Measurements from ENCODE around the gene SIGLEC1.

Gene SIGLEC1

DNA sequence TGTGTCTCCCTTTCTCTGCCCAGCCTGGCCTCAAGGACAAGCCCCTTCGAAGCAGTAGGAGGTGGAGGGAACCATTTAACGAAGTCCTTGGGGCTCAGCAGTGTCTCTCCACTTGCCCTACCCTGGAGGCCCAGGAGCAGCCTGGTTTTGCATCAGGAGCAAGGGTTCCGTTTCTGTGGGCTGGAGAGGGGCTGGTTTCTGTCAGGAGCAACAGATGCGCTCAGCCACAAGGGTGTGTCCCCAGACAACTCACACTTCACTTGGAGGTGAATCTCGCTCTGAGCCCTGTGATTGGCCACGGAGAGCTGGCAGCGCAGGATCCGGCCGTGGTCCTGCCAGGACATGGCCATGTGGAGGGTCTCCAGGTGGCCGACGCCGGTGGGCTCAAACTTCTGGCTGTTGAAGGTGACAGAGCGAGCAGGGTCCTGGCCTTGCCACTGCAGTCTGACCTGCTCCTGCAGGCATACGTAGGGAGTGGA, 6.9 kb downstream of the SIGLEC1 start:
- Histone ChIP-seq H3K18ac (ENCODE audit: low read length) (no peak overlapping the region), H3K4me3 (ENCODE audit: low read length) (no peak overlapping the region), H2BK5ac (ENCODE audit: low read length) (no peak overlapping the region), H3K27ac (ENCODE audit: low read depth, low read length) (no peak overlapping the region), H3K79me2 (ENCODE audit: control insufficient read depth, insufficient read depth, low read length) (no peaks in the 10 kb centered on the region), H3K56ac (ENCODE audit: low read length) (no peak overlapping the region), H3K4me2 (ENCODE audit: low read length) (no peak overlapping the region), H4K8ac (ENCODE audit: low read depth, low read length) (no peak overlapping the region), H3K79me1 (ENCODE audit: low read length) (no peaks in the 10 kb centered on the region), H3K27me3 (ENCODE audit: insufficient read depth, low read length, poor library complexity) (no peaks in the 10 kb centered on the region), H2AK5ac (ENCODE audit: low read length) (no peak overlapping the region), H4K5ac (ENCODE audit: low read length) (no peak overlapping the region), H2BK120ac (ENCODE audit: low read depth, low read length) (no peak overlapping the region), H3K23ac (ENCODE audit: low read length) (no peak overlapping the region), H2BK15ac (replicated peaks; ENCODE audit: low read depth) (no peak overlapping the region), H3K9ac (ENCODE audit: low read length) (no peak overlapping the region), H3K36me3 (ENCODE audit: control insufficient read depth, insufficient read depth, low read length) (no peaks in the 10 kb centered on the region), H3K4me1 (ENCODE audit: control insufficient read depth, low read depth, low read length) (no peaks in the 10 kb centered on the region), H3K4ac (ENCODE audit: low read depth, low read length) (no peak overlapping the region)
- no CpG with 5 or more reads among the region's 14 CpGs for WGBS (ENCODE audit: extremely low coverage, insufficient coverage, low lambda C conversion rate)
- DNase-seq: no peak

- no peaks in the 10 kb centered on the region for H3K79me1 ChIP-seq (ENCODE audit: low read length)
- no peak overlapping the region for H2AK5ac ChIP-seq (ENCODE audit: low read length)
- H2BK5ac ChIP-seq (ENCODE audit: low read length): no peak overlapping the region
- H3K4me3 ChIP-seq (ENCODE audit: low read length): no peak overlapping the region
- no peak for DNase-seq
- no peaks in the 10 kb centered on the region for H3K27me3 ChIP-seq (ENCODE audit: insufficient read depth, low read length, poor library complexity)
- H3K4me2 ChIP-seq (ENCODE audit: low read length): no peak overlapping the region
- H3K18ac ChIP-seq (ENCODE audit: low read length): no peak overlapping the region
- no CpG with 5 or more reads among the region's 5 CpGs for WGBS (ENCODE audit: extremely low coverage, insufficient coverage, low lambda C conversion rate)
- no peak overlapping the region for H2BK120ac ChIP-seq (ENCODE audit: low read depth, low read length)
- H3K36me3 ChIP-seq (ENCODE audit: control insufficient read depth, insufficient read depth, low read length): no peaks in the 10 kb centered on the region
- H2BK15ac ChIP-seq (replicated peaks; ENCODE audit: low read depth): no peak overlapping the region
- no peak overlapping the region for H4K5ac ChIP-seq (ENCODE audit: low read length)
- no peak overlapping the region for H3K56ac ChIP-seq (ENCODE audit: low read length)
- H3K4ac ChIP-seq (ENCODE audit: low read depth, low read length): no peak overlapping the region
- no peak overlapping the region for H3K23ac ChIP-seq (ENCODE audit: low read length)
- no peaks in the 10 kb centered on the region for H3K4me1 ChIP-seq (ENCODE audit: control insufficient read depth, low read depth, low read length)
- no peaks in the 10 kb centered on the region for H3K79me2 ChIP-seq (ENCODE audit: control insufficient read depth, insufficient read depth, low read length)
- H4K8ac ChIP-seq (ENCODE audit: low read depth, low read length): no peak overlapping the region
- H3K27ac ChIP-seq (ENCODE audit: low read depth, low read length): no peak overlapping the region
- H3K9ac ChIP-seq (ENCODE audit: low read length): no peak overlapping the region
These were observed 8.3 kb downstream of the SIGLEC1 start for GRCh38 chr20:3704087-3704486.

GRCh38 chr20:3702611-3703391, 9.6 kb downstream of the SIGLEC1 start:
- no peak overlapping the region for H3K4ac ChIP-seq (ENCODE audit: low read depth, low read length)
- H3K36me3 ChIP-seq (ENCODE audit: control insufficient read depth, insufficient read depth, low read length): no peaks in the 10 kb centered on the region
- H2BK120ac ChIP-seq (ENCODE audit: low read depth, low read length): no peak overlapping the region
- no peak overlapping the region for H4K5ac ChIP-seq (ENCODE audit: low read length)
- H2BK15ac ChIP-seq (replicated peaks; ENCODE audit: low read depth): no peak overlapping the region
- H3K27ac ChIP-seq (ENCODE audit: low read depth, low read length): no peak overlapping the region
- H3K4me1 ChIP-seq (ENCODE audit: control insufficient read depth, low read depth, low read length): no peaks in the 10 kb centered on the region
- H3K4me2 ChIP-seq (ENCODE audit: low read length): no peak overlapping the region
- H4K8ac ChIP-seq (ENCODE audit: low read depth, low read length): no peak overlapping the region
- H3K79me1 ChIP-seq (ENCODE audit: low read length): no peaks in the 10 kb centered on the region
- H3K27me3 ChIP-seq (ENCODE audit: insufficient read depth, low read length, poor library complexity): no peaks in the 10 kb centered on the region
- H3K9ac ChIP-seq (ENCODE audit: low read length): no peak overlapping the region
- H3K56ac ChIP-seq (ENCODE audit: low read length): no peak overlapping the region
- WGBS (ENCODE audit: extremely low coverage, insufficient coverage, low lambda C conversion rate): no CpG with 5 or more reads among the region's 11 CpGs
- H3K18ac ChIP-seq (ENCODE audit: low read length): no peak overlapping the region
- H2BK5ac ChIP-seq (ENCODE audit: low read length): no peak overlapping the region
- no peak overlapping the region for H2AK5ac ChIP-seq (ENCODE audit: low read length)
- no peak overlapping the region for H3K4me3 ChIP-seq (ENCODE audit: low read length)
- no peak for DNase-seq
- no peaks in the 10 kb centered on the region for H3K79me2 ChIP-seq (ENCODE audit: control insufficient read depth, insufficient read depth, low read length)
- H3K23ac ChIP-seq (ENCODE audit: low read length): no peak overlapping the region

GRCh38 chr20:3701061-3701998, 11.1 kb downstream of the SIGLEC1 start:
- H2AK5ac ChIP-seq (ENCODE audit: low read length): no peak overlapping the region
- H3K9ac ChIP-seq (ENCODE audit: low read length): no peak overlapping the region
- no peak overlapping the region for H4K5ac ChIP-seq (ENCODE audit: low read length)
- no peak overlapping the region for H3K23ac ChIP-seq (ENCODE audit: low read length)
- H3K18ac ChIP-seq (ENCODE audit: low read length): no peak overlapping the region
- H3K4me1 ChIP-seq (ENCODE audit: control insufficient read depth, low read depth, low read length): no peaks in the 10 kb centered on the region
- H2BK15ac ChIP-seq (replicated peaks; ENCODE audit: low read depth): no peak overlapping the region
- H3K4me3 ChIP-seq (ENCODE audit: low read length): no peak overlapping the region
- no peaks in the 10 kb centered on the region for H3K79me2 ChIP-seq (ENCODE audit: control insufficient read depth, insufficient read depth, low read length)
- H3K27me3 ChIP-seq (ENCODE audit: insufficient read depth, low read length, poor library complexity): no peaks in the 10 kb centered on the region
- no peak for DNase-seq
- H3K56ac ChIP-seq (ENCODE audit: low read length): no peak overlapping the region
- no peak overlapping the region for H4K8ac ChIP-seq (ENCODE audit: low read depth, low read length)
- no peak overlapping the region for H2BK120ac ChIP-seq (ENCODE audit: low read depth, low read length)
- H3K4me2 ChIP-seq (ENCODE audit: low read length): no peak overlapping the region
- H2BK5ac ChIP-seq (ENCODE audit: low read length): no peak overlapping the region
- H3K4ac ChIP-seq (ENCODE audit: low read depth, low read length): no peak overlapping the region
- WGBS (ENCODE audit: extremely low coverage, insufficient coverage, low lambda C conversion rate): no CpG with 5 or more reads among the region's 13 CpGs
- H3K79me1 ChIP-seq (ENCODE audit: low read length): no peaks in the 10 kb centered on the region
- no peak overlapping the region for H3K27ac ChIP-seq (ENCODE audit: low read depth, low read length)
- no peaks in the 10 kb centered on the region for H3K36me3 ChIP-seq (ENCODE audit: control insufficient read depth, insufficient read depth, low read length)

DNA sequence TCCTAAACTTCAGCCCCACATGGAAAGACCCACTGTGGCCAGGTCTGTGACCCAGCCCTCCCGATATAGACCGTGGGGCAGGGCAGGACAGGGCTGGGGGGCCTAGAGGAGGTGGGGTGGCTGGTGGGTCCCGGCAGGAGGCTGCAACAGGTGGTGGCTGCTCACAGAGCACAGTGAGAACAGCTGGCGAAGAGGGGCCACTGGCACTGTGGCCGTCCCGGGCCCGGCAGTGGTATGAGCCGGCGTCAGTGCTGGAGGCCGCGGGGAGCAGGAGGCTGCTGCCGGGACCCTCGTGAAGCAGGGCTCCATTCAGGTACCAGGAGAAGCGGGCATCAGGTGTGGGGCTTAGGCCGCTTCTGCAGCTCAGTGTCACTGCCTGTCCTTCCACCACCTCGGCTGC, 13.4 kb downstream of the SIGLEC1 start:
- H4K5ac ChIP-seq (ENCODE audit: low read length): no peak overlapping the region
- H3K9ac ChIP-seq (ENCODE audit: low read length): no peak overlapping the region
- H2AK5ac ChIP-seq (ENCODE audit: low read length): no peak overlapping the region
- H3K56ac ChIP-seq (ENCODE audit: low read length): no peak overlapping the region
- H3K4me3 ChIP-seq (ENCODE audit: low read length): no peak overlapping the region
- no peaks in the 10 kb centered on the region for H3K79me2 ChIP-seq (ENCODE audit: control insufficient read depth, insufficient read depth, low read length)
- no peak overlapping the region for H4K8ac ChIP-seq (ENCODE audit: low read depth, low read length)
- no peak overlapping the region for H3K27ac ChIP-seq (ENCODE audit: low read depth, low read length)
- H2BK5ac ChIP-seq (ENCODE audit: low read length): no peak overlapping the region
- no peak for DNase-seq
- WGBS (ENCODE audit: extremely low coverage, insufficient coverage, low lambda C conversion rate): no CpG with 5 or more reads among the region's 16 CpGs
- no peaks in the 10 kb centered on the region for H3K79me1 ChIP-seq (ENCODE audit: low read length)
- no peak overlapping the region for H3K23ac ChIP-seq (ENCODE audit: low read length)
- no peak overlapping the region for H2BK120ac ChIP-seq (ENCODE audit: low read depth, low read length)
- no peaks in the 10 kb centered on the region for H3K36me3 ChIP-seq (ENCODE audit: control insufficient read depth, insufficient read depth, low read length)
- no peak overlapping the region for H3K4me2 ChIP-seq (ENCODE audit: low read length)
- no peak overlapping the region for H3K4ac ChIP-seq (ENCODE audit: low read depth, low read length)
- no peak overlapping the region for H3K18ac ChIP-seq (ENCODE audit: low read length)
- no peaks in the 10 kb centered on the region for H3K4me1 ChIP-seq (ENCODE audit: control insufficient read depth, low read depth, low read length)
- no peak overlapping the region for H2BK15ac ChIP-seq (replicated peaks; ENCODE audit: low read depth)
- no peaks in the 10 kb centered on the region for H3K27me3 ChIP-seq (ENCODE audit: insufficient read depth, low read length, poor library complexity)

Data from mesendoderm (in vitro differentiated cells).